Head of caudate nucleus (tissue), 42 donors: Measurements from ENCODE around the gene KIF26B.
A peak's percentile ranks its signal among the peaks of the same experiment; 100 is the strongest.

ENCODE experiments used
- DNase-seq, 42 donors: peaks; one replicate each; pipeline versions ENCODE4 v3.0.0 to v3.0.0-alpha.2; 2020 to 2021; ENCODE audit warnings: mixed read lengths in 7 of 42
- intact Hi-C: fragments of 100-400 bp; cut with DNase I; formaldehyde crosslinking; loops from one replicate; pipeline ENCODE4 v1.15.0; 2022

Gene KIF26B

GRCh38 chr1:245154429-245155271, at the start of gene KIF26B:
Gene KIF26B (plus strand): TSS chr1:245154985. CDS start chr1:245155425, 440 bp downstream.
- peak in 35 of 42 donors; percentile 15 to 73 (median 40) for DNase-seq
- intact Hi-C loops = loop anchor here (5.0 to 10.0 kb wide), 2 partner anchors 230 to 848 kb away; no protein-coding TSS in a partner anchor

- intact Hi-C loops = no loop called here
- DNase-seq = no peak
These were observed 49.7 kb upstream of the KIF26B start for GRCh38 chr1:245105042-245105441.

GRCh38 chr1:245105815-245106410, 48.9 kb upstream of the KIF26B start:
- intact Hi-C loops = no loop called here
- no peak for DNase-seq

- intact Hi-C loops = no loop called here
- no peak for DNase-seq
These were observed 47.0 kb upstream of the KIF26B start for GRCh38 chr1:245107776-245108114.

GRCh38 chr1:245108246-245108645, 46.5 kb upstream of the KIF26B start:
- intact Hi-C loops = no loop called here
- DNase-seq = peak in 1 of 42 donors; percentile 12

- intact Hi-C loops = no loop called here
- no peak for DNase-seq
These were observed 45.9 kb upstream of the KIF26B start for GRCh38 chr1:245108909-245109308.

- no peak for DNase-seq
- intact Hi-C loops = no loop called here
These were observed 44.4 kb upstream of the KIF26B start for GRCh38 chr1:245110406-245110805.

GRCh38 chr1:245111073-245111472, 43.7 kb upstream of the KIF26B start:
- no peak for DNase-seq
- intact Hi-C loops = no loop called here

GRCh38 chr1:245113649-245114048, 41.1 kb upstream of the KIF26B start:
- intact Hi-C loops = no loop called here
- DNase-seq = no peak

- intact Hi-C loops = no loop called here
- no peak for DNase-seq
These were observed 38.7 kb upstream of the KIF26B start for GRCh38 chr1:245116131-245116530.

GRCh38 chr1:245116751-245117150, 38.0 kb upstream of the KIF26B start:
- intact Hi-C loops = no loop called here
- DNase-seq = no peak

- intact Hi-C loops = no loop called here
- no peak for DNase-seq
These were observed 36.7 kb upstream of the KIF26B start for GRCh38 chr1:245118066-245118465.

GRCh38 chr1:245118806-245119205, 36.0 kb upstream of the KIF26B start:
- no peak for DNase-seq
- intact Hi-C loops = no loop called here

- no peak for DNase-seq
- intact Hi-C loops = no loop called here
These were observed 33.3 kb upstream of the KIF26B start for GRCh38 chr1:245121523-245121922.

- no peak for DNase-seq
- intact Hi-C loops = no loop called here
These were observed 30.5 kb upstream of the KIF26B start for GRCh38 chr1:245124241-245124640.

GRCh38 chr1:245124644-245125043, 30.1 kb upstream of the KIF26B start:
- intact Hi-C loops = no loop called here
- DNase-seq = no peak

- no peak for DNase-seq
- intact Hi-C loops = no loop called here
These were observed 28.3 kb upstream of the KIF26B start for GRCh38 chr1:245126530-245126929.

- intact Hi-C loops = no loop called here
- no peak for DNase-seq
These were observed 26.2 kb upstream of the KIF26B start for GRCh38 chr1:245128381-245129101.

GRCh38 chr1:245129319-245130240, 25.2 kb upstream of the KIF26B start:
- intact Hi-C loops = no loop called here
- DNase-seq = peak in 3 of 42 donors; percentile 8 to 14 (median 11)
